ENCODE measurements around the gene DVL2.

DNA sequence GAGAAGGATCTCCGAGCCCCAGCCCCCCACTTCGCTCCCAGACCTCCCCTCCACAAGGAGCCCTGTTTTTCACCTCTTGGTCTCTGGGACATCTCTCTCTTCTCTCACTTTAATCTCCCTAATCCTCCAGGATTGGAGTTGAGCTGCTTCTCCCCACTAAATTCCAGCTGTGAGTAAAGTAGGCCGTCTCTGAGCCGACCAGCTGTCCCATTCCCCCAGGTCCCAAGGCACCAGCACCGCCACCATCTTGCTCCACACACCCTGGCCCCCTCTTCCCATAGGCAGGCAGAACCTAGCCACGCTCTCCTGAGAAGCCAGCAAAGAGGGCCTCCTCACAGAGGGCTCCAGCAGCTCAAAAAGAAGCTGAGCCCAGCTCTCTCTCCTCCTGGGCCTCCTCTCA lies 15.6 kb downstream of the DVL2 start:
- TF ChIP-seq, protein P1, sequence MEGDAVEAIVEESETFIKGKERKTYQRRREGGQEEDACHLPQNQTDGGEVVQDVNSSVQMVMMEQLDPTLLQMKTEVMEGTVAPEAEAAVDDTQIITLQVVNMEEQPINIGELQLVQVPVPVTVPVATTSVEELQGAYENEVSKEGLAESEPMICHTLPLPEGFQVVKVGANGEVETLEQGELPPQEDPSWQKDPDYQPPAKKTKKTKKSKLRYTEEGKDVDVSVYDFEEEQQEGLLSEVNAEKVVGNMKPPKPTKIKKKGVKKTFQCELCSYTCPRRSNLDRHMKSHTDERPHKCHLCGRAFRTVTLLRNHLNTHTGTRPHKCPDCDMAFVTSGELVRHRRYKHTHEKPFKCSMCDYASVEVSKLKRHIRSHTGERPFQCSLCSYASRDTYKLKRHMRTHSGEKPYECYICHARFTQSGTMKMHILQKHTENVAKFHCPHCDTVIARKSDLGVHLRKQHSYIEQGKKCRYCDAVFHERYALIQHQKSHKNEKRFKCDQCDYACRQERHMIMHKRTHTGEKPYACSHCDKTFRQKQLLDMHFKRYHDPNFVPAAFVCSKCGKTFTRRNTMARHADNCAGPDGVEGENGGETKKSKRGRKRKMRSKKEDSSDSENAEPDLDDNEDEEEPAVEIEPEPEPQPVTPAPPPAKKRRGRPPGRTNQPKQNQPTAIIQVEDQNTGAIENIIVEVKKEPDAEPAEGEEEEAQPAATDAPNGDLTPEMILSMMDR (IDR thresholded peaks at IDR 0.05) = no peak
- TF ChIP-seq EP300 (IDR thresholded peaks at IDR 0.05) = no peak

Data from stomach (tissue), 4 donors.